ENCODE measurements around the gene PTPDC1.

- TF ChIP-seq JUND (IDR thresholded peaks at IDR 0.05), result no peak
- TF ChIP-seq, protein P1, sequence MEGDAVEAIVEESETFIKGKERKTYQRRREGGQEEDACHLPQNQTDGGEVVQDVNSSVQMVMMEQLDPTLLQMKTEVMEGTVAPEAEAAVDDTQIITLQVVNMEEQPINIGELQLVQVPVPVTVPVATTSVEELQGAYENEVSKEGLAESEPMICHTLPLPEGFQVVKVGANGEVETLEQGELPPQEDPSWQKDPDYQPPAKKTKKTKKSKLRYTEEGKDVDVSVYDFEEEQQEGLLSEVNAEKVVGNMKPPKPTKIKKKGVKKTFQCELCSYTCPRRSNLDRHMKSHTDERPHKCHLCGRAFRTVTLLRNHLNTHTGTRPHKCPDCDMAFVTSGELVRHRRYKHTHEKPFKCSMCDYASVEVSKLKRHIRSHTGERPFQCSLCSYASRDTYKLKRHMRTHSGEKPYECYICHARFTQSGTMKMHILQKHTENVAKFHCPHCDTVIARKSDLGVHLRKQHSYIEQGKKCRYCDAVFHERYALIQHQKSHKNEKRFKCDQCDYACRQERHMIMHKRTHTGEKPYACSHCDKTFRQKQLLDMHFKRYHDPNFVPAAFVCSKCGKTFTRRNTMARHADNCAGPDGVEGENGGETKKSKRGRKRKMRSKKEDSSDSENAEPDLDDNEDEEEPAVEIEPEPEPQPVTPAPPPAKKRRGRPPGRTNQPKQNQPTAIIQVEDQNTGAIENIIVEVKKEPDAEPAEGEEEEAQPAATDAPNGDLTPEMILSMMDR (IDR thresholded peaks at IDR 0.05; ENCODE audit: low read depth, low read length, missing input control), result no peak
- no peak for TF ChIP-seq REST (IDR thresholded peaks at IDR 0.05)
- TF ChIP-seq RAD21 (IDR thresholded peaks at IDR 0.05), result no peak
- no peak for TF ChIP-seq EGR1 (IDR thresholded peaks at IDR 0.05; ENCODE audit: low read depth in 2 of 2)
- TF ChIP-seq GABPA (IDR thresholded peaks at IDR 0.05 in 1 of 2, conservative IDR thresholded peaks at IDR 0.05 in 1 of 2), result no peak
- no peak for TF ChIP-seq TAF1 (conservative IDR thresholded peaks at IDR 0.05)
- TF ChIP-seq, protein P2, sequence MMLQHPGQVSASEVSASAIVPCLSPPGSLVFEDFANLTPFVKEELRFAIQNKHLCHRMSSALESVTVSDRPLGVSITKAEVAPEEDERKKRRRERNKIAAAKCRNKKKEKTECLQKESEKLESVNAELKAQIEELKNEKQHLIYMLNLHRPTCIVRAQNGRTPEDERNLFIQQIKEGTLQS (IDR thresholded peaks at IDR 0.05), result no peak
- no peak for TF ChIP-seq RXRA (IDR thresholded peaks at IDR 0.05)
- TF ChIP-seq YY1 (IDR thresholded peaks at IDR 0.05), result no peak
- TF ChIP-seq HNF4G (IDR thresholded peaks at IDR 0.05), result no peak
- no peak for TF ChIP-seq SP1 (IDR thresholded peaks at IDR 0.05)
- no peak for TF ChIP-seq FOXA1 (IDR thresholded peaks at IDR 0.05)
- no peak for TF ChIP-seq NR2F2 (IDR thresholded peaks at IDR 0.05)
Measured at GRCh38 chr9:94147776-94148175, 63.5 kb downstream of the PTPDC1 start.
